VCaP (cell line): Measurements from ENCODE around the gene MKNK1.
A peak's percentile ranks its signal among the peaks of the same experiment; 100 is the strongest.

ENCODE experiments used
- H3K27ac ChIP-seq: fragments of 450-650 bp; 2 replicates; pipeline ENCODE4 v1.5.1; 2017
- CTCF ChIP-seq: fragments of 450-650 bp; conservative IDR thresholded peaks from 2 replicates; pipeline ENCODE4 v1.5.1; 2017; ENCODE audit warnings: mild to moderate bottlenecking, moderate library complexity

MKNK1 gene

GRCh38 chr1:46617833-46618232, 13.8 kb upstream of the MKNK1 start:
- no peak for TF ChIP-seq CTCF
- no peak overlapping the region for H3K27ac ChIP-seq

DNA sequence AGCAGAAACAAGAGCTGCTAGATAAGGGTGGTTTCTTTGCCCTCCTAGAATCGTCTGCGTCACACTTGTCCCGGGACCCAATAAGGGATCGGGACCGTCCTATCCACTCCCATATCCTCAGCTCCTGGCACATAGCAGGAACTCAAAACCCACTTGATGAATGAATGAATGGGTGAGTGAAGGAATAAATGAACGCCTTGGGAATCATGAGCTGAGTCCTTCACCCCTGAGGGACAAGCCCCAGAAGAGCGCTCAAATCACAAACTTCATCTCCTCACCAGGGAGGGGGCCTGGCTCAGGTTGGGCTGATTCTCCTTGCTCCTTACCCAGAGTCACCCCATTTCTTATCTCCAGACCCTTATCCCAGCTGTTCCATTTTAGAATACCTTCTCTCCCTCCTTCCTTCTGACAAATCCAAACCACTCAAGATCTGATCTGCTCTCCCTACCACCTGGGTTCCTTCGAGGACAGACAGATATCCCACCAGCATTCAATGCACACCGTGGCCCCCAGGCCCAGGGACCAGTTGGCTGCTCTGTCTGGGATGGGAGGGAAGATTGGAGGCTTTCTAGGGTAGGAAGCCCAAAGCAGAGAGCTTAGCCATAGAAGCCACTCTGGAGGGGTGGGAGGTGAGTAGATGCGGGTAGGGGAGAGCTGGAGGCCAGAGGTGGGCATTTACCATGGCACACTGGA, 13.2 kb upstream of the MKNK1 start:
- H3K27ac ChIP-seq, result peak overlapping the region; percentile 65; the same call in 1 of the 2 replicates
- no peak for TF ChIP-seq CTCF

- no peak for TF ChIP-seq CTCF
- peak within 1 kb of the TSS; percentile 65; the same call in 1 of the 2 replicates for H3K27ac ChIP-seq
Measured at GRCh38 chr1:46616277-46617107, 12.4 kb upstream of the MKNK1 start, which contains the start of gene MOB3C. TSS of gene MOB3C (minus strand) at chr1:46616811. CDS start at chr1:46613321, 3,490 bp downstream.

DNA sequence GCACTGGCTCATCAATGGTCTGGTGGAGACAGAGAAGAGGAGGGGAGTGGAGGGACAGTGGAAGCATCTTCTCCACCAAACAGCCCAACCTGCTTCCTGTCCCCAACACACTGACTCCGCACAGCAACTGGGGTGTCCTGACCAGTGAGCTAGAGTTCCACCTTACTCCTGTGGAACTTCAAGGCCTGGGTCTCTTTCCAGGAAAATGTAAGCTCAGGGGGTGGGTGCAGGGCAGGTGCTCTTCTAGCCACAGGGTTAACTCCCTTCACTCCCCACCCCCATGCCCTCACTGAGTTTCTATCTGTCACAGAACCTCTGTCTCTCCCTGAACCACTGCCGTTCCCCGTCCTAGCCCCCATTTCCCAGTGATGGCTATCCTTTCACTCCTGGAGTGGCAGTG, 11.7 kb upstream of the MKNK1 start:
- peak overlapping the region; percentile 65; the same call in 1 of the 2 replicates for H3K27ac ChIP-seq
- TF ChIP-seq CTCF, result no peak

GRCh38 chr1:46615088-46615487, 11.0 kb upstream of the MKNK1 start:
- TF ChIP-seq CTCF, result no peak

GRCh38 chr1:46614604-46614984, 10.5 kb upstream of the MKNK1 start:
- H3K27ac ChIP-seq, result no peak overlapping the region
- TF ChIP-seq CTCF, result no peak

More at GRCh38 chr1:46615088-46615487, 11.0 kb upstream of the MKNK1 start:
- H3K27ac ChIP-seq, result no peak overlapping the region
